Embryonic facial prominence (tissue), 1 donor: ENCODE results near the gene CNNM4.

Experiments
- DNase-seq: peaks from one replicate; pipeline ENCODE4 v3.0.0-alpha.2; 2016; ENCODE audit errors: extremely low spot score

The CNNM4 gene

DNA sequence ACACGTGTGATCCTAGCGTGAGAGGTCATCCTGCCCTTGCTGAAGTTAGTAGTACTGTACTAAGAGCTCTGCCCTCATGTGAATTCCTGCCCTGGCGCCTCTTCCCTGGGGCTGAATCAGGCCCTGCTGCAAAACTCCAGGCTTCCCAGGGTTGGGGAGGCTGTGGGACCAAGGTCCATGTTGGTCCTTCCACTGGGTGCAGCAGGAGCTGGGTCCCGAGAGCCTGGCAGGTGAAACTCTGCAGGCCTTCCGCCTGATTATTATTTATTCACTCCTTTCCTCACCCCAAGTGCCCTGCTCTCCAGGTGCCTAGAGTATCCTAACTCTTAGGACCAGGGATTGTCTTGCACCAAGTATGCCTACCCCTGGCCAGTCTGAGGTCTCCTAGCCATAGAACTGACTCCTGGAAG is 50.1 kb downstream of the CNNM4 start:
- DNase-seq, result no peak

GRCh38 chr2:96811917-96812316 is 51.2 kb downstream of the CNNM4 start:
- no peak for DNase-seq

DNA sequence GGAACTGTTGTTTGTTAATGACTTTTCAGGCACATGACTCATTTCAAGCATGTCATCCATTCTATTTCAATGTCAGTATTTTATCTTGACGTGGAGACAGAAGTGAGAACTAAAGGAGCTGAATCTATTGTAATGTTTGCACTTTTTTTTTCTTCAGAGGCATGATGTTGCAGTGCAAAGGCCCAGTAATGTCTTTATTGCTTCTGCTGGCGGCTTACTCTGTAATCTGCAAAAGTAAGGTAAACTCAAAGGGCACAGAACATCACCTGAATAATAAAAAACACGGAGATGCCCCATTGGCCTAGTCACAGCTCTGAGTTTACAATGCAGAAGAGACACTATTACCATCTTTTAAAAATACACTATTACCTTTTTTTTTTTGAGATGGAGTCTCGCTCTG is 53.0 kb downstream of the CNNM4 start:
- no peak for DNase-seq

DNA sequence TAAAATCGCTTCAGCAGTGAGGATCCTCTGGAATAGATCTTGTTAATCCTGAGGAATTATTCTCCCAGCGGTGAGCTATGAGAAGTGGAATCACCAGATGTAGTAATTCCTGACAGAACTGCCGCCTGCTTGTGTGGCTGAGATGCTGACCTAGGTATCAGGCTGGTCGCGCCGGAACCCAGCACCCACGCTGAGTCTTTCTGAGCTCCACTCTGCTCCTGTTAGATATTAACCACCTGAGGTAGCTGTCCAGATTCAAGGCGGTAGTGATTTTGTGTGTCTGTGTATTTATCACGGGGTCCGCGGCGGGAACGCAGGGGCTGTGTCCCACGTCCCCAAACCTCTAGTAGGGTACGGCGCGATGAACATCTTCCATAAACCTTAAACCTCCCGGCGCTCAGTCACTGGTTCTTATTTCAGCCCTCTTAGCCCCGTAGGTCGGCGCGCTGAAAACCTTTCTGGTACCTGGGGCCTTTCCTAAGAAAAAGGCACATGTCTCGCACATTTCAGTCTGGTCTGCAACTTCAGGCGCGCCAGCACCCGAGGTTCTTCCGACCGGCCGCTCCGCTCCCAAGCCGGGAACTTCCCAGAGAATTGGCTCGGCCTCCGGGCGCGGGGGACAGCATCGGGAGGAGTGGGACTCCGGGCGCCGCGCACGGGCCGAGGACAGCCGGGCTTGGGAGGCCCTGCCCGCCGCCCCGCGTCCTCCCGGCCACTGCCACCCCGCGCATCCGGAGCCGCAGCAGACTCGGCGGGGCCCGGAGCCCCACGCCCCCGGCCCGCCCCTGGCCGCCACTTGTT is 54.8 kb downstream of the CNNM4 start:
- DNase-seq, result no peak

DNA sequence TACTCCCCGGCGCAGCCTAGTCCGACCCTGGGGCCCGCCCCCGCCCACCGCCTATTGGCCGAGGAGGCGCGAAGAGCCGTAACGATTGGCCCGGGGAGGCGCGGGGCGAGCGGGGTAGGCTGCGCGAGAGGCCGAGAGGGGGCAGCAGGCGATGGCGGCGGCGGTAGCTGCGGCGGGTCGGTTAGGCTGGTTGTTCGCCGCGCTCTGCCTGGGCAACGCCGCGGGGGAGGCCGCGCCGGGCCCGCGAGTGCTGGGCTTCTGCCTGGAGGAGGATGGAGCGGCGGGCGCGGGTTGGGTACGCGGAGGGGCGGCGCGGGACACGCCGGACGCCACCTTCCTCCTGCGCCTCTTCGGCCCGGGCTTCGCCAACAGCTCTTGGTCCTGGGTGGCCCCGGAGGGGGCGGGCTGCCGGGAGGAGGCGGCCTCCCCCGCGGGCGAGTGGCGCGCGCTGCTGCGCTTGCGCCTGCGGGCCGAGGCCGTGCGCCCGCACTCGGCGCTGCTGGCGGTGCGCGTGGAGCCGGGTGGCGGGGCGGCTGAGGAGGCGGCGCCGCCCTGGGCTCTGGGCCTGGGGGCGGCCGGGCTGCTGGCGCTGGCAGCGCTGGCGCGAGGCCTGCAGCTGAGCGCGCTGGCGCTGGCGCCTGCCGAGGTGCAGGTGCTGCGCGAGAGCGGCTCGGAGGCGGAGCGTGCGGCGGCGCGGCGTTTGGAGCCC is 55.6 kb downstream of the CNNM4 start, which contains the start of gene CNNM3:
Gene CNNM3, plus strand, starts transcription at position 142 of the 709 bp plus-strand sequence. Its CDS starts 10 bp downstream, at position 152.
- peak; percentile 69 for DNase-seq

DNA sequence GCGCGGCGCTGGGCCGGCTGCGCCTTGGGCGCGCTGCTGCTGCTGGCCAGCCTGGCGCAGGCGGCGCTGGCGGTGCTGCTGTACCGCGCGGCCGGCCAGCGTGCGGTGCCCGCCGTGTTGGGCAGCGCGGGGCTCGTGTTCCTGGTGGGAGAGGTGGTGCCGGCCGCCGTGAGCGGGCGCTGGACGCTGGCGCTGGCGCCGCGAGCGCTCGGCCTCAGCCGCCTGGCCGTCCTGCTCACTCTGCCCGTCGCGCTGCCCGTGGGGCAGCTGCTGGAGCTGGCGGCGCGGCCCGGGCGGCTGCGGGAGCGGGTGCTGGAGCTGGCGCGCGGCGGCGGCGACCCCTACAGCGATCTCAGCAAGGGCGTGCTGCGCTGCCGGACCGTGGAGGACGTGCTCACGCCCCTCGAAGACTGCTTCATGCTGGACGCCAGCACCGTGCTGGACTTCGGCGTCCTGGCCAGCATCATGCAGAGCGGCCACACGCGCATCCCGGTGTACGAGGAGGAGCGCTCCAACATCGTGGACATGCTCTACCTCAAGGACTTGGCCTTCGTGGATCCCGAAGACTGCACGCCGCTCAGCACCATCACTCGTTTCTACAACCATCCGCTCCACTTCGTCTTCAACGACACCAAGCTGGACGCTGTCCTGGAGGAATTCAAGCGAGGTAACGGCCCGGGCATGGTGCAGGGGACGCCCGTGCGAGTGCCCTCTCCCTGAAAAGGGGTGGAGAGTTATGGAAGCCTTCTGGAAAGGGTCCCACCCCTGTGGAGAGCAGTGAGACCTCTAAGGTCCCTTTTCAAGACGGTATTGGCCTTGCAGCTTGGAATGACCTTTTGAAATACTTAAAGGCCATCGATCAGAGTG is 56.4 kb downstream of the CNNM4 start:
- DNase-seq, result no peak

DNA sequence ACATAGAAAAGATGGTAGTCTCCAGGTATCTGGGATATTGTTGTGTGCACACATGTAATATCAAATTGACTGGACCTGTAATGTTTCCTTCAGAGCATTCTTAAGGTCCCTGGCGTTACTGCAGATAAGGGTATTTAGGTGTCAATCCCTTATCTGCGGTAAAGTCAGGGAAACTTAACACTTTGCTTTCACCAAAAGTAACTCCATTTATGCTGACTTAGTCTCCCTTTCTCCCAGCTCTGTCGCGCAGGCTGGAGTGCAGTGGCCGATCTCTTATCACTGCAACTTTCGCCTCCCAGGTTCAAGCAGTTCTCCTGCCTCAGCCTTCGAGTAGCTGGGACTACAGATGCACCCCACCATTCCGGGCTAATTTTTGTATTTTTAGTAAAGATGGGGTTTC is 57.2 kb downstream of the CNNM4 start:
- no peak for DNase-seq

- no peak for DNase-seq
Observed at GRCh38 chr2:96819128-96819875, 58.6 kb downstream of the CNNM4 start.

- DNase-seq, result no peak
Observed at GRCh38 chr2:96819876-96820511, 59.3 kb downstream of the CNNM4 start.

DNA sequence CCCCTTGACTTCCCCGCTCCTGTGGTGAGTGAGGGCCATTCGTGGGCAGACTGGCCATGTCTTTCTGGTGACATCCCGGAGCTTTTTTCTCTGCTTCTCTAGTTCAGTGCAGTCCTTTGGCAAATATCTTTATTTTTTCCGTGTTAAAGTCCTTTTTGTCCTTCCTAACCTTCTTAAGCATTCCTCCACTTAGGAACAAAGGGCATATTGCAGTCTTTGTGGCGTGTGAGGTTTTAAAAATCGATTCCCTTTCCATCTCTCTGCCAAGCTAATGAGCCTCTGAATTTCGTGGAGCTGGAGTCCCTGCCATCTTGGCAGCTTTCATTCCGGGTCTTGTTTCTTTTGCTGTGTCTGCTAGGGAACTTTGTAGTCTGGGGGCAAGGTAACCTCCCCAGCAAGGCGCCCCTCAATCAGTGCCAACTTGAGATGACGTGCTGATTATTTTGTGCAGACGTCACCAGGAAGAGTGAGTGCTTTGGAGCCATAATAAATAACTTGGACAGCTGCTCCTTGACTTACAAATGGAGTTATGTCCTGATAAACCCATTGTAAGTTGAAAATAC is 60.5 kb downstream of the CNNM4 start:
- DNase-seq, result no peak

GRCh38 chr2:96822786-96823185 is 62.1 kb downstream of the CNNM4 start:
- DNase-seq, result no peak

GRCh38 chr2:96823198-96823597 is 62.5 kb downstream of the CNNM4 start:
- DNase-seq, result no peak

- no peak for DNase-seq
Observed at GRCh38 chr2:96824079-96824870, 63.6 kb downstream of the CNNM4 start.

- DNase-seq, result no peak
Observed at GRCh38 chr2:96825057-96825456, 64.4 kb downstream of the CNNM4 start.

DNA sequence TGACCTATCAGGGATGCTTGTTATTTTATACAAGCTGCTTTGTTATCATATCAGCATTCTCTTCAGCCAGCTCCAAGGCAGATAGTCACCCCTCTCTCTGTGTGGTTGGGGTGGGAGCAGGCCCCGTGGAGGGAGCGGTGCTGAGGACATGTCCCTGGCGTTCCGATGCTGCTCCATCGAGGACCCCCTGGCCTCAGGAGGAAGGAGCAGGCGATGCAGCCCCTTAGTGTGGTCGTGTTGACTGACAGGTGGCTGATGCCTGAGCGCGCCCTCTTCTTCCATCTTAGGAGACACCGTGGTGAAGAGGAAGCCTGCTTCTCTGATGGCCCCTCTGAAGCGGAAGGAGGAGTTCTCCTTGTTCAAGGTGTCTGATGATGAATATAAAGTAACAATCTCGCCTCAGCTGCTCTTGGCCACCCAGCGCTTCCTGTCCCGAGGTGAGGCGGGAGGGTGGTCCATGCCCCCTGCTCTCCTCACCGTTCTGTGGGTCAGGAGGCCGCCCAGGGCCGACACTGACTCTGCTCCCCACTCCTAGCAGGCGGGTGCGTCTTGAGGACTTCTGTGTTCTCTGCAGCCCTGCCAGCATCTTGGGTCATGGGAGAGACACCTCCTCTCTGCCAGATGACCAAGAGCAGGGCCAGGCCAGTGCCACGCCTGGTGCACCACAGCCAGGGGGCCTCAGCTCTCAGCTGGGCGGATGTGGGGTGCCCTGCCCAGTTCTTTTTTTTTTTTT is 66.0 kb downstream of the CNNM4 start:
- no peak for DNase-seq

DNA sequence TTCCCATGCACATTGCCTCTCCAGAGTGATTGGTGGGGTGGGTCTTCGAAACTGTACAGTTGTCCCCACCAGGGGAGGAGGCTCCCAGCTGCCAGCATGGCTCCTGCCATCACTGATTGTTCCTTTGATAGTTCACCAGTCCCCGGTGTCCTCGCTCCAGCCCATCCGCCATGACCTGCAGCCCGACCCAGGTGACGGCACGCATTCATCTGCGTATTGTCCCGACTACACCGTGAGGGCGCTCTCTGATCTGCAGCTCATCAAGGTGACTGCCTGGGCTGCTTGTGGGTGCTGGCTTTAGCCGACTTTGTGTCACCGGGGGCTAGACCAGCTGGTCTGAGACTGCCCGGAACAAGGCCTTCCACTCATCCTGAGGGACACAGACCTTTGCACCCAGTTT is 67.7 kb downstream of the CNNM4 start:
- DNase-seq, result no peak

GRCh38 chr2:96828874-96829273 is 68.2 kb downstream of the CNNM4 start:
- DNase-seq, result no peak

DNA sequence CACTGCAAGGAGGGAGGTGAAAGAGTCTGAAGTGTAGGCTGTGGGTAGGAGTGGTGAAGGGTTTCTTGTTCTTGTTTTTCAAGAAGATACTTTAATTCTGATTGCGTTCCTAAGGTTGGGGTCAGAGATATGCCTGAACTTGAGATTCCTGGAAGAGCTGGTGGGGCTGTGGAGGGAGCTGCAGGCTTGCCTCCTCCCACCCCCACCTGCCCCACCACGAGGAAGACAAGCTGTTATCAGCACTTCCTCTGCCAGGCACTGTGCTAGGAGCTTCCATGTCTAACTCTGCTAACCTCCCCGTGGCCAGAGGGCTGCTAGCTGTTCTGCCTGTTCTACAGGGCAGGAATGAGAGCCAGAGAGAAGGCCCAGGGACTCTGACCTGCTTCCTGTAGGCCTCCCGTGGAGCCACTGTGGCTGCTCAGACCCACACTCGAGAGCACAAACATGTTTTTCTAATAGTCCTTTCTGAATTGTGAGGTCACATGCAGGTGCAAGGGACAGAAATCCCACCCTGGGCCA is 69.4 kb downstream of the CNNM4 start:
- DNase-seq, result no peak

DNA sequence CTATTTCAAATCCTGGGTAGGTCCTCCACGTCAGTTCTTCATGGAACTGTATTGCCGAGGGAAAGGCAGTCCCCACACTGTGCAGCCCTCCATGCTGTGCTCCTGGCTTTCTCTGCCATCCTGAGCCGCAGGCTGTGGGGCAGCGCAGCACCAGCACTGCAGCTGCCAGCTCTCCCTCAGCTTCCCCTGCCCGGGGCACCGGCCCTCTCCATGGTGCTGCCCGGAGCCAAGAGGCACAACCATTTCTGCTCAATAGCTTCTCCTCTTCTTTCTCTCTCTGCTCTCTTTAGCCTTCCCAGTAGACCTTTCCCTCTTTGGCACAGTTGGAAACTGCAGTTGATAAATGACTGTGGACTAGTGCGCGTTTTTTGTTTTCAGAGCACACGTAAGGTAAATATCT is 71.0 kb downstream of the CNNM4 start:
- no peak for DNase-seq
